ENCODE measurements around the gene ZSCAN2.
"Not testable (repeated sequence)": the region's sequence is repeated elsewhere in the genome, so short reads cannot be mapped to it uniquely, and the experiment has no call there.

Gene ZSCAN2

DNA sequence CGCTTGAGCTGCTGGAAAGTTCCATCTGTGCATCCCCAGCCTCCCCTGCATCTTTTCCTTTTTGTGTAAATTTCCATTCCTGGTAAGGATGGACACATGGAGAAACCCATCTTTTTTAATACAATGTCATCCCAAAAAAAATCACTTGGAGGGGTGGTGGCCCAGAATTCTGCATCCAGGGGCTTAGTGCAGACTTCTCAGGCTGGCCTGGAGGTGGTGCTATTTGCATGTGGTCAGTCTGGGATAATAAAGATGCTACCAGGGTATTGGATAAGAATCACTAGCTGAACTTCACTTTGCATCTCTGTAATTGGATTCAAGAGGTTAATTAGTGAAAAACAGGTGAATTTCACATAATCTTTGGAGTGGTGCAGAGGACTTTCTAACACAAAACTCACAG, 1.8 kb upstream of the ZSCAN2 start:
- peak; percentile 29 for DNase-seq

GRCh38 chr15:84599906-84600305, 903 bp upstream of the ZSCAN2 start:
- DNase-seq, result no peak

- peak; percentile 71 for DNase-seq
Measured at GRCh38 chr15:84600331-84600686, 500 bp upstream of the ZSCAN2 start.

DNA sequence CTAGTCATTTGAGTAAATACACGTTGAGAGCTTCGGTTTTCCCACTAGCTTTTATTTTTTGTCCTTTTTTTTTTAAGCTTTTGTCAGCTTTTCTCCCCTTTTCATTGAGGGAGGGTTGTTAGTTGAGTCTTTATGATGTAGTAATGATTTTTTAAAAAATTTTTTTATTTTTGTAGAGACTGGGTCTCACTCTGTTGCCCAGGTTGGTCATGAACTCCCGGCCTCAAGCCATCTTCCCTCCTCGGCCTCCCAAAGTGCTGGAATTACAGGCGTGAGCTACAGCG, 688 bp downstream of the ZSCAN2 start:
- no peak for DNase-seq

DNA sequence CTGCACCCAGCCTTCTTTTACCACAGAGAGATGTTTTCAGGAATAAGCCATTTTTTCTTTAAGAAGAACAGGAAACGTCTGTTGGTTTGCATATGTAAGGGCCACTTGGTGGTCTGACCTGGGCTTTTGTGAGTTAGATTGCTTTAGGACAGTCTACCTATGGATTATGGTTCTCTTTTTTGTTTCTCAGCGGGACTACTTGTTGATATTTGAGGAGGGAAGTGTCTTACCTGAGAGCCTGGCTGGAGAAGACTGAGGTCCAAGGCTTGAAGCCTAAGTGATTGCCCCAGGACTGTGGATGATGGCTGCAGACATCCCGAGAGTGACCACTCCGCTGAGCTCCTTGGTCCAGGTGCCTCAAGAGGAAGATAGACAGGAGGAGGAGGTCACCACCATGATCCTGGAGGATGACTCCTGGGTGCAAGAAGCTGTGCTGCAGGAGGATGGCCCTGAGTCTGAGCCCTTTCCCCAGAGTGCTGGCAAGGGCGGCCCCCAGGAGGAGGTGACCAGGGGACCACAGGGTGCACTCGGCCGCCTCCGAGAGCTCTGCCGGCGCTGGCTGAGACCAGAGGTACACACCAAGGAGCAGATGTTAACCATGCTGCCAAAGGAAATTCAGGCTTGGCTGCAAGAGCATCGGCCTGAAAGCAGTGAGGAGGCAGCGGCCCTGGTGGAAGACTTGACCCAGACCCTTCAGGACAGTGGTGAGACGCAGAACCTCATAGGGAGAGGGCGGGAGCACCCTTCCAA, 3.0 kb downstream of the ZSCAN2 start:
- no peak for DNase-seq

DNA sequence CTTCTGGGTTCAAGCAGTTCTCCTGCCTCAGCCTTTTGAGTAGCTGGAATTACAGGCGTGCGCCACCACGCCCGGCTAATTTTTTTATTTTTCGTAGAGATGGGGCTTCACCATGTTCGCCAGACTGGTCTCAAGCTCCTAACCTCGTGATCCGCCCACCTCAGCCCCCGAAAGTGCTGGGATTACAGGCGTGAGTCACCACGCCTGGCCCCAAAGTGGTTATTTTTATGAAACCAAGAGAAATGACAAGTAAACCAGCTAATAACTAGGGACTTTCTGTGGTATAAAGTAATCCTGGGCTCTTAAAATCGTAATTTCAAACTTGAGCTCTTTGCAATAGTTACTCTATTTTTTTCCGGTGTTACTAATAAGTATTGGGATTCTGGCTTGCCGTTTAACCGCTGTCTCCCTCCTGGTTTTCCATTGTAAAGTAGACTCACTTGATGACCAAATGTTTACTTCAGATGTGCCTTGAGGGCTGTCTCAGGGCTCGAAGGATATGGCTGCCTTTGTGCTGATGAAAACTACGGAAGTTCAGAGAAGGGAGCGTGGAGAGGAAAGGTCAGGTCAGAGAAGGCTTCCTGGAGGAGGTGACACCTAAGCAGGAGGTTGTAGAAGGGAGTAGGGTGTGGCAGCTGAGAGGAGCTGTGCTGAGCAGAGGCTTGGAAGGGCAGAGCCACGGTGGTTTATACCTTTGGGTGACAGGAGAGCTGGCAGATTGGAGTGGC, 4.2 kb downstream of the ZSCAN2 start:
- DNase-seq, result peak; percentile 13

DNA sequence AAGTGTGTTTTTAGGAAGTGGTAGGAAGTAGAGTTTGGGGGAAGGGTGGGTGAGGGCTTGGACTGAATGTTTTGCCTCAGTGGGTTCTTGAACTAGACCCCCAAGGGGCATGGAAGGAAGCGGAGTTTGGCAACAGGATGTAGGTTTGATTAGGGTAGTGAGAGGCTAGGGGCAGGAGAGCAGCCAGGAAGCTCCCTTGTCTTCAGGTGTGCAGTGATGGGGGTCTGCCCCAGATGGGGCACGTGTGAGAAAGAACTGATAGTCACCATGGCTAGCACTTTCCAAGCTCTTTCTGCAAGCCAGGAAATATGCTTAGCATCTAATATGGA, 4.7 kb downstream of the ZSCAN2 start:
- no peak for DNase-seq

DNA sequence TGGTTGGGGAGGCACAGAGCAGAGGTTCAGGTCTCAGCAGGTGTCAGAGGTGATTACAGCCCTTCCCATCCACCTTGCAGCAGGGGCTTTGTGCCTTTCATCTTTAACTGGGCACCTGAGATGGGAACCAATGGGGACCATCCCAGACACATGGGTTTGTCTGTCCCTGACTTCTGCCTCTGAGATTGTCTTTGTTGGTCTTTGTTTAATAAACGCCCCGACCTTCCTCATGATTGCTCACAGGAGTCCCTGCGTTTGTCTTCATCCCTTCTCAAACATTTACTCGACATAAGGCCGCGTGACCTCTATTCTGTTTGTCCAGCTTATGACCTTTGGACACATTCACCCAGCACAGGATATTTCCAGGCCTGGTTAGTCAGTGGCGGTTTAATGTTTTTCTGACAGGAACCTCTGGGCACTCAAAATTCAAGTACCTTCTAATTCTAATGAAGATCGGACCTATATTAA, 5.9 kb downstream of the ZSCAN2 start:
- DNase-seq, result no peak

GRCh38 chr15:84608707-84609284, 8.0 kb downstream of the ZSCAN2 start:
- no peak for DNase-seq

GRCh38 chr15:84609818-84610525, 9.2 kb downstream of the ZSCAN2 start:
- DNase-seq, result no peak

DNA sequence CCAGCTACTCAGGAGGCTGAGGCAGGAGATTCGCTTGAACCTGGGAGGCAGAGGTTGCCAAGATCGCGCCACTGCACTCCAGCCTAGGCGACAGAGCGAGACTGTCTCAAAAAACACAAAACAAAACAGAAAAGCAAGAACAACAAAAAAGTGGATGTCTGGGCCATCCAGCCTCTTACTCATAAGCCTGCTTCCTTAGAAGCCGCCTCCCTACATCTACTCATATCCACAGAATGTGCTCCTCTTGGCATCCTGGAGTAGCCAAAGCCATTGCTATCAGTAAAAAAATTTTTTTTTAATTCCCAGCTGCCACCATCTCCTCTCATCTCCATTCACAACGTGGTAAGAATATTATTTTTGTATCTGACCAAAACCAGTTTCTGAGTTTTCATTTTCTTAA, 10.8 kb downstream of the ZSCAN2 start:
- DNase-seq, result no peak

DNA sequence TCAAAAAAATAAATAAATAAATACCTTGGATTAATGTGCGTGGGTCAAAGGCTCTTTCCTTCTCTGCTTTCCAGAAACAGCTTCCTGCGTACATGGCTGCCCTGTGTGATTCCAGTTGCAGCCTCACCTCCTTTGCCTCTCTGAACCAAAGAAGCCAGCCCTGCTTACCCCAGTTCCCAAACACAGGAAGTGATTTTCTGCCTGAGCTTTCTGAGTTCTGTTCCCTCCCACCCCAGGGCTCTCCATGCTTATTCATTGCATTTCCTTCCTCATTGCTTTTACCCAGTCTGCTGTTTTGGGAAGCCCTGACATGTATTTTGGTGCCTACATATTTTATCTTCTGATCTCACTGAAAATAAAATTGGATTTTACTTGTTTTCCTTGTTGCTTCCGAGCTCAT, 15.4 kb downstream of the ZSCAN2 start:
- DNase-seq, result no peak

GRCh38 chr15:84620626-84621025, 19.8 kb downstream of the ZSCAN2 start:
- no peak for DNase-seq

GRCh38 chr15:84621358-84621979, 20.7 kb downstream of the ZSCAN2 start:
- no peak for DNase-seq

DNA sequence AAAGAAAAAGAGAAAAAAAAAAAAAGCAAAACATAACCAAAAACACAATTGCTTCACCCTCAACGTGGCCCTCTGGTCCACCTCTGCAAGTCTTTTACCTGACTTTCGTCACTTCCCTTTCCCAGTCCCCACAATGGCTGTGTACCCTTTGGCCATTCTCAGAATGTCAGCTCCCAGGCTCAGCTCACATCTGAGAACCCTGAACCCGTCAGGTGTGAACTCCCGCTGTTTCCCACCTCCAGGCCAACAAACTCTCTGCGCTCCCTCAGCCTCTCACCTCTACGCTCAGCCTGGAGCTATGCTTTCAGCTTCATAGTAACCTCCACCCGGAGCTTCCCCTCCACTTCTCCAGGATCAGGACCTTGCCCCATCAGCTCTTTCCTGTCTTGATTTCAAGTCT, 23.6 kb downstream of the ZSCAN2 start:
- no peak for DNase-seq

DNA sequence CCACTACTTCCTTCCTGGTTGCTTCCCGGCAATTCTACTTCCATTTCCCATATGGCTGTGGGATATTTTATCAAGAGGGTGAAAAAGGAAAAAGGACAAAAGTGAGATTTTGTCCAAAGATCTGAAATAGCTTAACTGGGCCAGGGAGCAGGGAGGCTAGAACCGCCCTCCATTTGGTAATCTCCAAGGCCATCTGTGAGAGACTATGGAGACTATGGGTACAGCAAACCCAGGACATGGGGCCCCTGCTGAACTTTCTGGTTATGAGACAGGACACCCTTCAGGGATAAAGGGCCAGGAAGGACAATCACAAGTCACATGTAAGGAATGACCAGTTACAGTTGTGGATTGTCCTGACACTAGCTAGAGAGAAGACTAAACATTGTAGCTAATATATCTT, 24.3 kb downstream of the ZSCAN2 start:
- DNase-seq, result no peak

DNA sequence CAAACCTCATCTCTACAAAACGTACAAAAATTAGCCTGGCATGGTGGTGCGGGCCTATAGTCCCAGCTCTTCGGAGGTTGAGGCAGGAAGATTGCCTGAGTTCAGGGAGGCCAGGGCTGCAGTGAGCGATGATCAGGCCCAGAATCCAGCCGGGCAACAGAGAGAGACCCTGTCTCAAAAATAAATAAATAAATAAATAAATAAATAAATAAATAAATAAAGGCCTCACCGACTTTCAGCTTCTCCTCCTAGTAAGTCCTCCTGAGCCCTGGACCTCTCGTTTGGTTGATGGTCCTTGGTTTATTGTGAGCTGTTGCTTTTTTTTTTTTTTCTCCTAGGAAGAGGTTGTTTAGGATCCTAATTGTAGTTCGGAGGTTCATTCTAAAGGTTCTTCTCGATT, 28.2 kb downstream of the ZSCAN2 start:
- DNase-seq, result no peak

- DNase-seq, result no peak
Measured at GRCh38 chr15:84631706-84632272, 31.0 kb downstream of the ZSCAN2 start.

DNA sequence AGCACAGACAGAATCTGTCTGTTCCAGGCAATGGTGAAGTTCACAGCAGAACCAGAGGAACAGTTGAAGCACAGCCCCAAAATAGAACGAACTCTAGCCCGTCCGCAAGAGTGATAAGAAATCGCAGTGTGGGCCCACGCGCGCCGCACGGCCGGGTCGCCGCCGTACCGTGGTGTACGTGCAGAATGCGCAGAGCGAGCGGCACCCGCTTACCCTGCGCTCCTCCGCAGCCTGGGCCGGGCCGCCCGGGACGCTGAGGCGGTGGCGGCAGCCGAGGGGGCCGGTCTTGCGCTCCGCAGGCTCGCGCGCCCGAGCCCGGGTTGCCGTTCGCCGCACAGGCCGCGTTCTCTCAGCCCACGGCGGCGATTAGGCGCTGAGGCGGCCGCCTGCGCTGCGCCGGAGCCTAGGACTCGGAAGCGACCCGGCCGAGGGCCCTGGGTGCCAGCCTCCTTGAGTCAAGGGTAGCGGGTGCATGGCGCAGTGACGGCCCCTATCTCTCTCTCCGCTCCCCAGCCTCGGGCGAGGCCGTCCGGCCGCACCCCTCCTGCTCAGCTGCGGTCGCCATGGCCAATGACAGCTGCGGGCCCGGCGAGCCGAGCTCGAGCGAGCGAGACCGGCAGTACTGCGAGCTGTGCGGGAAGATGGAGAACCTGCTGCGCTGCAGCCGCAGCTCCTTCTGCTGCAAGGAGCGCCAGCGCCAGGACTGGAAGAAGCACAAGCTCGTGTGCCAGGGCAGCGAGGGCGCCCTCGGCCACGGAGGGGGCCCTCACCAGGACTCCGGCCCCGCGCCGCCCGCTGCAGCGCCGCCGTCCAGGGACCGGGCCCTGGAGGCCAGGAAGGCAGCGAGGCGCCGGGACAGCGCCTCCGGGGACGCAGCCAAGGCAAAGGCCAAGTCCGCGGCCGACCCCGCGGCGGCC, 32.8 kb downstream of the ZSCAN2 start:
- DNase-seq, result peak; percentile 68

GRCh38 chr15:84634228-84634837, 33.5 kb downstream of the ZSCAN2 start:
- DNase-seq, result no peak

GRCh38 chr15:84638103-84638502, 37.3 kb downstream of the ZSCAN2 start:
- DNase-seq, result peak; percentile 34

DNA sequence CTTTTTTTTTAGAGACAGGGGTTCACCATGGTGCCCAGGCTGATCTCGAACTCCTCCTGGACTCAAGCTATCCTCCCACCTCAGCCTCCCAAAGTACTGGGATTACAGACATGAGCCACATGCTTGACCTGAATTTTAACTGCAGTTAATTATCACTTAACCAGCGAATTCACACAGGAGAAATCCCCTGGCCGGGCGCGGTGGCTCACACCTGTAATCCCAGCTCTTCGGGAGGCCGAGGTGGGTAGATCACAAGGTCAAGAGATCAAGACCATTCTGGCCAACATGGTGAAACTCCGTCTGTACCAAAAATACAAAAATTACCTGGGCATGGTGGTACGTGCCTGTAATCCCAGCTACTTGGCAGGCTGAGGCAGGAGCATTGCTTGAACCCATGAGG, 41.1 kb downstream of the ZSCAN2 start:
- not testable (repeated sequence) for DNase-seq

Data from CD4-positive, alpha-beta T cell treated with Interleukin-21 for 1 hour (primary cell).